ENCODE measurements around the gene ZRANB1.
A peak's percentile ranks its signal among the peaks of the same experiment; 100 is the strongest.

ZRANB1 gene

GRCh38 chr10:124949543-124949942 is 7.6 kb downstream of the ZRANB1 start:
- no peak for DNase-seq
- Mint-ChIP-seq H3K4me3 (no peak overlapping the region), H3K36me3 (ENCODE audit: low read depth) (peaks cover 60% of the 10 kb centered on the region), H3K4me1 (peaks cover 10% of the 10 kb centered on the region), H3K27ac (no peak overlapping the region), H3K27me3 (ENCODE audit: low read depth, poor library complexity) (no peaks in the 10 kb centered on the region), H3K9me3 (no peaks in the 10 kb centered on the region)
- TF ChIP-seq CTCF (IDR thresholded peaks at IDR 0.05), result no peak

DNA sequence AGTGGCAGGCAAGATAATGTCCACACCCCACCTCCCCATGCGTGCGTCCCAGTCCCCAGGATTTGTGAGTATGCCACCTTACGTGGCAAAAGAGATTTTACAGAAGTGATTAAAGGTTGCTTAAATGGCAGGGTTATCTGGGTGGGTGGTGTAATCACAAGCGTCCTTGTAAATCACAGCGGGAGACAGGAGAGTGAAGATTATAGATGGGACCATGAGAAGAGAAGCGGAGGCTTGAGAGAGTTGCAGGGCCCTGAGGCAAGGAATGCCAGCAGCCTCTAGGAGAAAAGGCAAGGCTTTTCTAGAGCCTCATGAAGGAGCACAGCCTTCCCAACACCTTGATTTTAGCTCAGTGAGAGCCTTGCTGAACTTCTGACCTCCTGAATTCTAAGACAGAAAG is 10.2 kb downstream of the ZRANB1 start:
- Mint-ChIP-seq H3K27me3 (ENCODE audit: low read depth, poor library complexity) (no peaks in the 10 kb centered on the region), H3K36me3 (ENCODE audit: low read depth) (peaks cover 44% of the 10 kb centered on the region), H3K9me3 (no peaks in the 10 kb centered on the region), H3K27ac (peak overlapping the region; percentile 86), H3K4me1 (peaks cover 15% of the 10 kb centered on the region), H3K4me3 (no peak overlapping the region)
- no peak for DNase-seq
- TF ChIP-seq CTCF (IDR thresholded peaks at IDR 0.05), result no peak

DNA sequence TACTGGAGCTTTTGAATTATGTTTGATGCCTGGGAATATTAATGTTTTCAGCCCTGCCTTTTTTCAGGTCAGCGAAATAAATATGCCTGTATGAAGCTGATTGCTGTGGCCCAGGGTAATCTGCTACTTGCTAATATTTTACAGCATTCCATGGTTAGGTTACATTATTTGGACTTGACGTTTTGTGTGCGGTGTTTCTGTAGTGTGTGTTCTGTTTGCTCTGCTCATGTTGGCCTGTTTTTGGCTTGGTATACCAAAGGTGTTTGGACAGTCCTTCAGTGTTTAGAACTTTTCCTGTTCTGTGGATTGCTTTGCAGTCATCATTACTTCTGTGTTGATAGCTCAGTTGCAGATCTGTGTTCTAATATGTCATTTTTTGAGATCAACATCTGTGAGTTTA is 11.5 kb downstream of the ZRANB1 start:
- H3K9me3 Mint-ChIP-seq, result no peaks in the 10 kb centered on the region
- peaks cover 32% of the 10 kb centered on the region for H3K36me3 Mint-ChIP-seq (ENCODE audit: low read depth)
- peaks cover 20% of the 10 kb centered on the region for H3K4me1 Mint-ChIP-seq
- no peak overlapping the region for H3K4me3 Mint-ChIP-seq
- no peaks in the 10 kb centered on the region for H3K27me3 Mint-ChIP-seq (ENCODE audit: low read depth, poor library complexity)
- TF ChIP-seq CTCF (IDR thresholded peaks at IDR 0.05), result no peak
- peak overlapping the region; percentile 44 for H3K27ac Mint-ChIP-seq
- DNase-seq, result no peak

GRCh38 chr10:124955243-124955642 is 13.3 kb downstream of the ZRANB1 start:
- DNase-seq, result no peak
- peaks cover 27% of the 10 kb centered on the region for H3K4me1 Mint-ChIP-seq
- H3K9me3 Mint-ChIP-seq, result no peaks in the 10 kb centered on the region
- H3K27ac Mint-ChIP-seq, result no peak overlapping the region
- H3K27me3 Mint-ChIP-seq (ENCODE audit: low read depth, poor library complexity), result no peaks in the 10 kb centered on the region
- H3K4me3 Mint-ChIP-seq, result no peak overlapping the region
- peaks cover 17% of the 10 kb centered on the region for H3K36me3 Mint-ChIP-seq (ENCODE audit: low read depth)
- no peak for TF ChIP-seq CTCF (IDR thresholded peaks at IDR 0.05)

GRCh38 chr10:124955868-124956267 is 13.9 kb downstream of the ZRANB1 start:
- H3K9me3 Mint-ChIP-seq, result no peaks in the 10 kb centered on the region
- no peak overlapping the region for H3K27ac Mint-ChIP-seq
- no peak overlapping the region for H3K4me3 Mint-ChIP-seq
- peaks cover 17% of the 10 kb centered on the region for H3K36me3 Mint-ChIP-seq (ENCODE audit: low read depth)
- no peak for DNase-seq
- TF ChIP-seq CTCF (IDR thresholded peaks at IDR 0.05), result no peak
- H3K27me3 Mint-ChIP-seq (ENCODE audit: low read depth, poor library complexity), result no peaks in the 10 kb centered on the region
- peaks cover 27% of the 10 kb centered on the region for H3K4me1 Mint-ChIP-seq

DNA sequence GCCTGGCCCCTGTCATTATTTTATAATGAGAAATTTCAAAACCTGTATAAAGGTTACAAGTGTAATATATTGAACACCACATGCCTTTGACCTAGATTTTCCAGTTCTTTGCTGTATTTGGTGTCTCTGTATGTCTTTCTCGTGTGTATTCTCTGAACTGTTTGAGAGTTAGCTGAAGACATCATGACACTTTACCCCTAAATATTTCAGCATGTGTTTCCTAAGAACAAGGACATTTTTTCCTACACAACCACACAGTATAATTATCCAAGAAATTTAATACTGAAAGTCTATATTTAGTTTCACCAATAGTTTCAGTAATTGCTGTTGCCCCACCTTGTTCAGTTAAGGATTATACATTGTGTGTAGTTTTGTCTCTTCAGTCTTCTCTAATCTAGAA is 14.8 kb downstream of the ZRANB1 start:
- H3K36me3 Mint-ChIP-seq (ENCODE audit: low read depth), result peaks cover 17% of the 10 kb centered on the region
- peak overlapping the region; percentile 11 for H3K27ac Mint-ChIP-seq
- no peak overlapping the region for H3K4me3 Mint-ChIP-seq
- no peaks in the 10 kb centered on the region for H3K27me3 Mint-ChIP-seq (ENCODE audit: low read depth, poor library complexity)
- TF ChIP-seq CTCF (IDR thresholded peaks at IDR 0.05), result no peak
- H3K4me1 Mint-ChIP-seq, result peaks cover 27% of the 10 kb centered on the region
- no peak for DNase-seq
- no peaks in the 10 kb centered on the region for H3K9me3 Mint-ChIP-seq

All from nephron progenitor cell (in vitro differentiated cells).